ENCODE data around the gene RASGRF2.

DNA sequence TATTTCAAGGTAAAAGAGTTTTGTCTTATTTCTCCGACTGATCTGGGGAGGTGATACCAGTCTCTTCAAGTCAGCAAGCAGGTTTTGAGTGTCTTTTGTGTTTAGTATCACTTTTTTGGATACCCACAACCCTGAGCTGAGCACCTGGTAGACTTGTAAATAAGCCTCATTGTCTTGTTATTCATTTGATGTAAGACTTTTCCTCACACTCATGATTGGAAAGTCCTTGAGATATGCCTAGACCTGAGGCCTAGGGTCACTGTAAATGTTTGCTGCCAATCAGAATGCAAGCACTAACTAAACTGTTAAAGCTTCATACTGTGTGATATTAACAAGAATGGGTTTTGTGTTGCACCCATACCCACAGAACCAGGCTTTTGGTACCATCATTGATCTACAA is 172.2 kb downstream of the RASGRF2 start:
- TF ChIP-seq, protein P1, sequence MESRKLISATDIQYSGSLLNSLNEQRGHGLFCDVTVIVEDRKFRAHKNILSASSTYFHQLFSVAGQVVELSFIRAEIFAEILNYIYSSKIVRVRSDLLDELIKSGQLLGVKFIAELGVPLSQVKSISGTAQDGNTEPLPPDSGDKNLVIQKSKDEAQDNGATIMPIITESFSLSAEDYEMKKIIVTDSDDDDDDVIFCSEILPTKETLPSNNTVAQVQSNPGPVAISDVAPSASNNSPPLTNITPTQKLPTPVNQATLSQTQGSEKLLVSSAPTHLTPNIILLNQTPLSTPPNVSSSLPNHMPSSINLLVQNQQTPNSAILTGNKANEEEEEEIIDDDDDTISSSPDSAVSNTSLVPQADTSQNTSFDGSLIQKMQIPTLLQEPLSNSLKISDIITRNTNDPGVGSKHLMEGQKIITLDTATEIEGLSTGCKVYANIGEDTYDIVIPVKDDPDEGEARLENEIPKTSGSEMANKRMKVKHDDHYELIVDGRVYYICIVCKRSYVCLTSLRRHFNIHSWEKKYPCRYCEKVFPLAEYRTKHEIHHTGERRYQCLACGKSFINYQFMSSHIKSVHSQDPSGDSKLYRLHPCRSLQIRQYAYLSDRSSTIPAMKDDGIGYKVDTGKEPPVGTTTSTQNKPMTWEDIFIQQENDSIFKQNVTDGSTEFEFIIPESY (CRISPR knock-in tag; IDR thresholded peaks at IDR 0.05) = no peak
- TF ChIP-seq GATAD1 (CRISPR knock-in tag; IDR thresholded peaks at IDR 0.05) (no peak), MAFK (conservative IDR thresholded peaks at IDR 0.05 in 1 of 2, IDR thresholded peaks at IDR 0.05 in 1 of 2; ENCODE audit: low read length in 2 of 2) (no peak), KDM1A (CRISPR knock-in tag; IDR thresholded peaks at IDR 0.05) (no peak), CENPT (CRISPR knock-in tag; IDR thresholded peaks at IDR 0.05; ENCODE audit: low read depth) (no peak), KAT7 (CRISPR knock-in tag; IDR thresholded peaks at IDR 0.05; ENCODE audit: borderline replicate concordance) (no peak), IRF2 (CRISPR knock-in tag; IDR thresholded peaks at IDR 0.05) (no peak), ETV5 (CRISPR knock-in tag; IDR thresholded peaks at IDR 0.05; ENCODE audit: borderline replicate concordance) (no peak), ZNF510 (CRISPR knock-in tag; IDR thresholded peaks at IDR 0.05; ENCODE audit: low read depth) (no peak), NFYB (CRISPR knock-in tag; IDR thresholded peaks at IDR 0.05) (no peak), HMG20B (CRISPR knock-in tag; conservative IDR thresholded peaks at IDR 0.05) (no peak), ZSCAN12 (CRISPR knock-in tag; IDR thresholded peaks at IDR 0.05) (no peak)
- TF ChIP-seq, protein P2, sequence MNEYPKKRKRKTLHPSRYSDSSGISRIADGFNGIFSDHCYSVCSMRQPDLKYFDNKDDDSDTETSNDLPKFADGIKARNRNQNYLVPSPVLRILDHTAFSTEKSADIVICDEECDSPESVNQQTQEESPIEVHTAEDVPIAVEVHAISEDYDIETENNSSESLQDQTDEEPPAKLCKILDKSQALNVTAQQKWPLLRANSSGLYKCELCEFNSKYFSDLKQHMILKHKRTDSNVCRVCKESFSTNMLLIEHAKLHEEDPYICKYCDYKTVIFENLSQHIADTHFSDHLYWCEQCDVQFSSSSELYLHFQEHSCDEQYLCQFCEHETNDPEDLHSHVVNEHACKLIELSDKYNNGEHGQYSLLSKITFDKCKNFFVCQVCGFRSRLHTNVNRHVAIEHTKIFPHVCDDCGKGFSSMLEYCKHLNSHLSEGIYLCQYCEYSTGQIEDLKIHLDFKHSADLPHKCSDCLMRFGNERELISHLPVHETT (CRISPR knock-in tag; conservative IDR thresholded peaks at IDR 0.05) = no peak
- TF ChIP-seq, protein P3, sequence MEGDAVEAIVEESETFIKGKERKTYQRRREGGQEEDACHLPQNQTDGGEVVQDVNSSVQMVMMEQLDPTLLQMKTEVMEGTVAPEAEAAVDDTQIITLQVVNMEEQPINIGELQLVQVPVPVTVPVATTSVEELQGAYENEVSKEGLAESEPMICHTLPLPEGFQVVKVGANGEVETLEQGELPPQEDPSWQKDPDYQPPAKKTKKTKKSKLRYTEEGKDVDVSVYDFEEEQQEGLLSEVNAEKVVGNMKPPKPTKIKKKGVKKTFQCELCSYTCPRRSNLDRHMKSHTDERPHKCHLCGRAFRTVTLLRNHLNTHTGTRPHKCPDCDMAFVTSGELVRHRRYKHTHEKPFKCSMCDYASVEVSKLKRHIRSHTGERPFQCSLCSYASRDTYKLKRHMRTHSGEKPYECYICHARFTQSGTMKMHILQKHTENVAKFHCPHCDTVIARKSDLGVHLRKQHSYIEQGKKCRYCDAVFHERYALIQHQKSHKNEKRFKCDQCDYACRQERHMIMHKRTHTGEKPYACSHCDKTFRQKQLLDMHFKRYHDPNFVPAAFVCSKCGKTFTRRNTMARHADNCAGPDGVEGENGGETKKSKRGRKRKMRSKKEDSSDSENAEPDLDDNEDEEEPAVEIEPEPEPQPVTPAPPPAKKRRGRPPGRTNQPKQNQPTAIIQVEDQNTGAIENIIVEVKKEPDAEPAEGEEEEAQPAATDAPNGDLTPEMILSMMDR (CRISPR knock-in tag; IDR thresholded peaks at IDR 0.05) = no peak

All from HepG2 (cell line).